MCF 10A (cell line): Measurements from ENCODE around the gene EPS8L1. TPM values are rescaled to one million over a fixed set of nuclear protein-coding genes. Genes with fewer than 3 reads are reported as not detected.
A peak's percentile ranks its signal among the peaks of the same experiment; 100 is the strongest.

ENCODE experiments used
- BruUV-seq: library from RNA; stranded (reverse); fragments of 400-500 nt; replicated peaks from 2 replicates; lab custom pipeline; 2021; lab: Mats Ljungman, UMichigan
- CTCF ChIA-PET: fragments of 300-600 bp; sonication (Branson Sonifier 250); formaldehyde crosslinking; extraction: SDS; loops from one replicate; lab custom pipeline; 2021; ENCODE audit warnings: antibody characterized with exemption, inconsistent platforms; lab: Yijun Ruan, JAX
- POLR2A ChIA-PET: fragments of 300-600, 350-650 bp; sonication (Branson Sonifier 250); formaldehyde crosslinking; extraction: SDS; loops from one replicate; lab custom pipeline; 2020; ENCODE audit warnings: antibody characterized with exemption, inconsistent platforms; lab: Yijun Ruan, JAX
- DNase-seq: peaks from one replicate; pipeline ENCODE4 v3.0.0-alpha.2; 2018; ENCODE audit not compliant: unreplicated experiment
- H3K27ac Mint-ChIP-seq: one replicate; pipeline ENCODE4 v1.8.0; 2022; ENCODE audit warnings: mild to moderate bottlenecking, low read depth, mixed read lengths; ENCODE audit not compliant: unreplicated experiment
- H3K27me3 Mint-ChIP-seq: one replicate; pipeline ENCODE4 v1.8.0; 2022; ENCODE audit warnings: mixed read lengths; ENCODE audit not compliant: insufficient read depth, unreplicated experiment
- H3K36me3 Mint-ChIP-seq: one replicate; pipeline ENCODE4 v1.8.0; 2022; ENCODE audit warnings: mild to moderate bottlenecking, moderate library complexity, mixed read lengths; ENCODE audit not compliant: insufficient read depth, unreplicated experiment
- H3K4me1 Mint-ChIP-seq: one replicate; pipeline ENCODE4 v1.8.0; 2022; ENCODE audit warnings: mixed read lengths; ENCODE audit not compliant: insufficient read depth, unreplicated experiment
- H3K4me3 Mint-ChIP-seq: one replicate; pipeline ENCODE4 v1.8.0; 2022; ENCODE audit warnings: mild to moderate bottlenecking, moderate library complexity, mixed read lengths; ENCODE audit not compliant: unreplicated experiment
- H3K9me3 Mint-ChIP-seq: one replicate; pipeline ENCODE4 v1.8.0; 2022; ENCODE audit warnings: mixed read lengths; ENCODE audit not compliant: unreplicated experiment
- CTCF ChIP-seq: fragments of 200-600 bp; IDR thresholded peaks from one replicate; pipeline ENCODE4 v1.8.0; 2022; ENCODE audit warnings: antibody characterized with exemption, mild to moderate bottlenecking; ENCODE audit not compliant: unreplicated experiment
- intact Hi-C: fragments of 100-400 bp; cut with micrococcal nuclease; formaldehyde crosslinking; loops from 2 replicates; pipeline ENCODE4 v1.14.1; 2022
- total RNA-seq: library from RNA; stranded (reverse); gene quantifications from 2 replicates; pipeline ENCODE4 v1.2.3, GENCODE V29; 2022

EPS8L1 gene
- total RNA-seq, 1 experiment from 2014 or later: 17.9 TPM

- ChIA-PET POLR2A (no interaction called here), CTCF (interaction anchor here (0.6 to 3.2 kb wide), 11 partner anchors 10 to 435 kb away, joined by 3 to 36 read pairs (median 6); partner anchors contain the start of genes EPS8L1, PPP1R12C and TMEM238)
- no peak overlapping the region for H3K4me3 Mint-ChIP-seq
- DNase-seq: no peak
- peaks cover 17% of the 10 kb centered on the region for H3K36me3 Mint-ChIP-seq
- H3K4me1 Mint-ChIP-seq: peaks cover 10% of the 10 kb centered on the region
- no TSS peak for BruUV-seq
- intact Hi-C loops: no loop called here
- H3K9me3 Mint-ChIP-seq: no peaks in the 10 kb centered on the region
- TF ChIP-seq CTCF: no peak
- H3K27me3 Mint-ChIP-seq: no peaks in the 10 kb centered on the region
- H3K27ac Mint-ChIP-seq: no peak overlapping the region
Measured at GRCh38 chr19:55087542-55087901, 11.9 kb downstream of the EPS8L1 start.

GRCh38 chr19:55088021-55088451 is 12.4 kb downstream of the EPS8L1 start:
- Mint-ChIP-seq H3K4me1 (peaks cover 10% of the 10 kb centered on the region), H3K4me3 (no peak overlapping the region), H3K27ac (no peak overlapping the region), H3K9me3 (no peaks in the 10 kb centered on the region), H3K36me3 (peaks cover 17% of the 10 kb centered on the region), H3K27me3 (no peaks in the 10 kb centered on the region)
- intact Hi-C loops: no loop called here
- ChIA-PET CTCF (interaction anchor here (0.5 to 3.2 kb wide), 18 partner anchors 10 to 533 kb away, joined by 3 to 36 read pairs (median 4); partner anchors contain the start of genes EPS8L1, PPP1R12C and TMEM238), POLR2A (interaction anchor here (0.8 kb wide), 1 partner anchor 18 kb away, joined by 3 read pairs; no protein-coding TSS in a partner anchor)
- no TSS peak for BruUV-seq
- TF ChIP-seq CTCF: no peak
- DNase-seq: no peak

- peak; percentile 82 for TF ChIP-seq CTCF
- Mint-ChIP-seq H3K27me3 (no peaks in the 10 kb centered on the region), H3K9me3 (no peaks in the 10 kb centered on the region), H3K4me3 (no peak overlapping the region), H3K36me3 (peaks cover 17% of the 10 kb centered on the region), H3K27ac (no peak overlapping the region), H3K4me1 (peaks cover 10% of the 10 kb centered on the region)
- intact Hi-C loops: no loop called here
- ChIA-PET POLR2A (interaction anchor here (0.8 to 0.9 kb wide), 2 partner anchors 19 to 29 kb away, joined by 3 to 4 read pairs; partner anchors contain the start of gene PPP1R12C), CTCF (interaction anchor here (0.5 to 3.2 kb wide), 26 partner anchors 9 to 956 kb away, joined by 3 to 36 read pairs (median 4); partner anchors contain the start of genes EPS8L1, PPP1R12C and TMEM238)
- DNase-seq: peak; percentile 69
- no TSS peak for BruUV-seq
Measured at GRCh38 chr19:55088543-55089341, 13.1 kb downstream of the EPS8L1 start.

- TF ChIP-seq CTCF: no peak
- H3K27me3 Mint-ChIP-seq: no peaks in the 10 kb centered on the region
- H3K4me1 Mint-ChIP-seq: peaks cover 10% of the 10 kb centered on the region
- DNase-seq: no peak
- H3K9me3 Mint-ChIP-seq: no peaks in the 10 kb centered on the region
- intact Hi-C loops: no loop called here
- ChIA-PET POLR2A (interaction anchor here (0.9 kb wide), 1 partner anchor 28 kb away, joined by 4 read pairs; the partner anchor contains the start of gene PPP1R12C), CTCF (interaction anchor here (0.5 to 3.2 kb wide), 20 partner anchors 8 to 1142 kb away, joined by 3 to 36 read pairs (median 4); partner anchors contain the start of gene EPS8L1)
- H3K36me3 Mint-ChIP-seq: peaks cover 17% of the 10 kb centered on the region
- H3K4me3 Mint-ChIP-seq: no peak overlapping the region
- H3K27ac Mint-ChIP-seq: no peak overlapping the region
- BruUV-seq: no TSS peak
Measured at GRCh38 chr19:55089342-55089944, 13.8 kb downstream of the EPS8L1 start.
